Dermis microvascular lymphatic vessel endothelial cell (primary cell): Measurements from ENCODE around the gene PPARA. TPM values are rescaled to one million over a fixed set of nuclear protein-coding genes. Genes with fewer than 3 reads are reported as not detected.

Source experiments
- DNase-seq, 2 donors: peaks; one replicate each; pipeline versions ENCODE4 v3.0.0 to v3.0.0-alpha.2; 2010; ENCODE audit warnings: low read depth in 2 of 2
- total RNA-seq: library from RNA; depleted of rRNA; stranded (reverse); fragments of >200 nt; gene quantifications from 2 replicates; pipeline ENCODE4 v1.2.1, GENCODE V29; 2014

PPARA gene
- total RNA-seq, 1 donor from 2014 or later = 7.1 TPM

DNA sequence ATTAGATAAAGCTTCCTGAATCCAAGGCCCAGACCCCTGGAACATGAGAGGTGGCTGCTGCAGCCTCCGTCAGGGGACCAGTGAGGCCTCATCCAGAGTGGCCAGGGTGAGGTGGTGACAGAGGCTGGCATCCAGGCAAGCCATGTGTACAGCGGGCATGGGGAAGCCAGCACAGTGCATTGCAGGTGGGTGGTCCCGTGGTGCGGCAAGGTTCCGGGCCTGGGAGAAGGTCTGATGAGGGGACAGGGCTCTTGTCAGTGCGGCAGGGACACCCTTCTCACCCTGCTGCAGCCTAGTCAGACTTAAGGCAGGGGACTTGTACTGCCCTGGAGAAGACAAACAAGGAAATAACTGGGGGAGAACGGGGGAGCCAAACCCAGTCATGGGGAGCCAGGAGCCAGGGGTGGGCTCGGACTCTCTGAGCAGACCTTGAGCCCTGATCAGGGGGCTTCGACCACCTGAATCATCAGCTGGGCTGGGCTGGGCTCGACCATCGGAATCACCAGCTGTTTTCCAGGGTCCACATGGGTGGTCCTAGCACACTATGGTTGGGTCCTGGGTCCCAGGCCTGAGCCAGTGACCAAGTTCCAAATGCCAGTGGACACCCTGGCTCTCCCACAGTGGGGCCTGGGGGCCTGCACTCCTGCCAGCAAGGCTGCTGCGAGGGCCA, 122.6 kb downstream of the PPARA start:
- DNase-seq = no peak

DNA sequence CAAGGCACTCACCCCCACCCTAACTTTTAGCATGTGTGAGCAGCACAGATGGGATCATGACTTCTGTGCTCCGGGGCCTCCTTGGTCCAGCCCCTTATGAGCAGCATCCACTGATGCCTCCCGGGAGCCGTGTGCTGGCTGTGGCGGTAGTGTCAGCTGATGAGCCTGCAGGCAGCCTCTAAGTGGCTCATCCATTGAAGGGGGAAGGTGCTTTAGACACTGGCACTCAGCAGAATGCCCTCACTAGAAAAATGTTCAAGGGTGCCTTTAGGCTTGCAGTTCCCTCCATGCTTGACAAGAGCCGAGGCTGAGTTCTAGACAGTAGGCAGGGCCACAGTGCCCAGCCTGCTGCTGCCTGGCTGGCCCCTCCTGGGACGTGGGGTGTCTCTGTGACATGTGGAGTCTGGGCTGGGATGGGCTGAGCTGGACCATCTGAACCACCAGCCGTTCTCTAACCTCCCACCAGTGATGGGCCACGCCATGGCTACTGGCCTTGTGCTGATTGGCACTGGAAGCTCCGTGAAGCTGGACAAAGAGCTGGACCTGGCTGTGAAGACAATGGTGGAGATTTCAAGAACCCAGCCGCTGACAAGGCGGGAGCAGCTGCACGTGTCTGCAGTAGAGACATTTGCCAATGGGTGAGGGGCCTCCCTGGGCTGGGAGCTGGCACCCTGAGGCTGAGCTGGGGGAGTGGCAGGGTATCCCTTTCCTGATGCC, 123.3 kb downstream of the PPARA start:
- DNase-seq = no peak

DNA sequence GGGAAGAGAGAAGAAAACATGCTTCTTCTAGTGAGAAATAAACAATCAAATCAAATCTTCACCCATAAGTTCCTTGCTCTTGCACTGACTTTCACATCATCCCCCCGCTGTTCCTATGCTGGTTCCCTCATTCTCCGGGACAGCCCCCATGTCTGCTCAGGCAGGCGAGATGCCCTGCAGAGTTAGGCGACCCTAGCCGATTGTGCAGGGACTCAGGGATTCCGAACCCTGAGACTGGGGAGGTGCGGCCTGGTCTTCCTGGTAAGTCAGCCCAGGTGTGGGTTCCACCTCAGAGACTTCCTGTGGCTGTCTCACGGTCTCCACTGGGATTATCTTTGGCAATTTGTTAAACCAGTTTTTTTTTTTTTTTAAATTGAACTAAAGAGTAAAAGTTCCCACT, 124.1 kb downstream of the PPARA start:
- DNase-seq = no peak

DNA sequence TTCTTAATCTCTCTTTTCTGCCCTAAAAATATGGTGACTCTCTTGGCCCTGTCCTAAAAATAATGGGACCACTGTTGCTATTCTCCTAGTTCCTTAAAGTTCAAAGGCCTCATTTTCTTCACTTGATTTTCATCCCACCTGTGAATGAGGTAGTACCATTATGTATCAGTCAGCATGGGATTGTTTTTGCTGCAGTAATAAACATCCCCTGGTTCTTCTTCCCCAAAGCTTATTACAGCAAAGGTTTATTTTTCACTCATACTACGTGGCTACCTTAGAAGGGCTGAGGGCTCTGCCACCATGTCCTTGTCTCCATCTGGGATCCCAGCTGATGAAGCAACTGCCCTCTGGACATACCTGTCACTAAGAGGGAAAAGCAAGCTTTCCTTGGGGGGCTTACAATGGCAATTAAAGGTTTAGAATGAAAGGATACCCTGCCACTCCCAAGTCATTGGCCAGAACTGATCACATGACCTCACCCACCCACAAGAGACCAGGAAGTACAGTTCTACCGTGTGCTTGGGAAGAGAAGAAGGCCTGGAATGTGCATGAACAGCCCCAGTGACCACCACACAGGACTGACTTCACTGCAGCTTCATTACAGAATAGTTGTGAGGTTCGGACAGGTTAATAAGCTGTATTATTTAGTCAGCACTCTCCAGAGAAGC, 125.3 kb downstream of the PPARA start:
- no peak for DNase-seq

DNA sequence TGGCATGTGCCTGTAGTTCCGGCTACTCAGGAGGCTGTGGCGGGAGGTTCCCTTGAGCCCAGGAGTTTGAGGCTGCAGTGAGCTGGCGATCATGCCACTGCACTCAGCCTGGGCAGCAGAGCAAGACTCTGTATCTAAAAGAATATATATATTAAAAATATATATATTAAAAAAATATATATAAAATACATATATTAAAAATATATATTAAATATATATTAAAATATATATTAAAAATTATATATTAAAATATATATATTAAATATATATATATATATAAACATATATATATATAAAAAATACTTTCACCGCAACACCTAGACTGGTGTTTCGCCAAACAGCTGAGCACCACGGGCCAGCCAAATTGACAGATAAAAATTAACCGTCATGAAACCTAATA, 126.2 kb downstream of the PPARA start:
- DNase-seq = no peak

DNA sequence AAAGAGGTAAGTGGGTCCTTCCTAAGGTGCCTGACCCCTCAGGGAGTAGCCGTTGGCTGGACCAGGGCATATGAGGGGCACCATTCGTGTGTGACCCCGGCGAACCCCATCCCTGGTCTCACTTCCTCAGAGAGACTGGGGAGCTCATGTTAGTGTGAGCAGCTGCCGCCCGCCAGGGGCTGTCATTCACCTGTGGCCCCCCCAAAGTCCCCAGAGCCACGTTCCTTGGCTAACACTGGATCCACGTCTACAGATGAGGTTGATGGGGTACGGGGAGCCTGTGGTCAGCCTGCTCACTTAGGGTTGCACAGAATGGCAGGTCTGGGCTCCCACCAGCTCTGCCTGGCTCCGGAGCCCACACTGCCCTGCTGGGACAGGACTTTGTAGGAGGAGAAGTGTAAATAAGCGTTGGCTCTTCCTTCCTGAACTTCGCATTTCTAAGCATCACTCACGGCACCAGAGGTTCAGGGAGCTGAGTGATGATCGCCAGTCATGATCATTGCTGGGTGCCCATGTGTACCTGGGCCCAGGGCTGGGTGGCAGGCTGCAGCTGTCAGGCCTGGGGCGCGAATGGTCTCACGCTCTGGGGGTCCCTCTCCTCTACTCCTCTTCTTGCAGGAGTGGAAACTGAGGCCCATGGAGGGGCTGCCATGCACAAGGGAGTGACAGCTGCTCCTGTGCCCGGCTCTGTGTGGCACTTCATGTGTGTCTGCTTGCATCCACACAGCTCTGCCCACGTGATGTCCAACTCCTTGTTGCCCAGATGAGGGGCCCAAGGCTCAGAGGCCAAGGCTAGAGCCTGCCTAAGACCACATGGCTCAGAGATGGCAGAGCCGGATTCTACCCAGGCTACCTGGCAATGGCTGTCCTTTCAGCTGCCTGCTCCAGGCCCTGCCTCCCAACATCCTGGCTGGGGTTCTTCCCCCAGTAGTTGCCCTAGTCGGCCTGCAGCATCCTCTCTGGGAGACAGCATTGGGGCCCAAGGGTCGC, 128.6 kb downstream of the PPARA start:
- no peak for DNase-seq

DNA sequence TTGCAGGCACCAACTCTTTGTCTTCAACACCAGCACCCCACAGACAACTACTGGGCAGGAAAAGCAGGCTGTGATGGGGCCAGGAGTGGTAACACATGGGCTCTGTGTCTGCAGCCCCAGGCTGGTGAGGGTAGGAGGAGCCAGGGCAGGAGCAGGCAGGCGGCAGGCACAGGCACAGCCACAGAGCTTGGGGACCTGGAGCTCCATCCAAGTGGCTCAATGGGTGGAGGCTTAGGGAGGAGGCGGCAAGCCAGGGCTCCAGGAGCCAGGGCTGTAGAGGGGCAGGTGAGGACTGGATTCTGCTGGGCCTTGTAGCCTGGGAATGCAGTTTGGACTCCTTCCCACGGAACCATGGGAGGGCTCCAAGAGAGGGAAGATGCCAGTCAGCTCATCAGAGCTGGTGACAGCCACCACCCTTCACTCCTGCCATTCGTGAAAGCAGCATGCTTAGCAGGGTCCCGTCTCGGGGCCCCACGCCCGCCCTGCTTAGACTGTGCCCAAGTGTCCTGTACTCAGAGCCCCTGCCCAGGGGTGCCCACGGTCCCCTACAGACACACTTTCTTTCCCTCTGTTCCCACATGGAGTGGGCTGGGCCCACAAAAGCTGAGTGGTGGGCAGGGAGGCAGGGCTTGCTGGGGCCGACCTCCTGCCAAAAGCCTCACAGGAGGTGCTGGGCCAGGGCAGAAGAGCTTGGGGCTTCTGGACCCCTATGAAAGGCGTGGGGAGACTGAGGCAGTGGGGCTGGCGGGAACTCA, 129.9 kb downstream of the PPARA start:
- no peak for DNase-seq

DNA sequence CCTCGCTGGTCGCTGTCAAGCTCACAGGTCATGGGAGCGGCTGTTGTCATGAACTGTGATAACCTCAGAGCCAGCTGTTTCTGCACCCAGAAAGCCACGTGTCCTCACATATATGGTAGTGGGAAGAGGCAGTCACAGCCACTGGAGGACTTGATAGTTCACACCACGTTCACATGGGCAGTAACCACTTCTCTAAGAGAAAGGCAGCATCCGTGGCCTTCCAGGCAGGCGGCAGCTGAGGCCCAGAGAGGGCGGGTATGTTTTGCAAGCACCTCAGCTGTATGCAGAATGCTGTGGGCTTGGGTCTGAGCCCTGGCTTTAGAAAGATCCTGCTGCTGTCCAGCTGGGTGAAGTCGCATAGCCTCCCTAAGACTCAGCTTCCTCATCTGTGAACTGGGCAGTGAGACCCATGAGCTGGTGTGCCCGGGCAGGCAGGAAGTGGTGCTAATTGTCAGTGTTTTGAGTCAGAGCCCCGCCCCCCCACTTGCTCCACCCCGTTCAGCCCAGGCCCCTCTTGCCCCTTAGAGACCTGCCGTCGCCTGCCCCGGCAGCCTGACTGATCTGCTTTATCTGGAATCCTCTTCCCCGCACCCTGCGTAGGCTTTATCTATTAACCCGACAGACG, 130.8 kb downstream of the PPARA start:
- DNase-seq = no peak

DNA sequence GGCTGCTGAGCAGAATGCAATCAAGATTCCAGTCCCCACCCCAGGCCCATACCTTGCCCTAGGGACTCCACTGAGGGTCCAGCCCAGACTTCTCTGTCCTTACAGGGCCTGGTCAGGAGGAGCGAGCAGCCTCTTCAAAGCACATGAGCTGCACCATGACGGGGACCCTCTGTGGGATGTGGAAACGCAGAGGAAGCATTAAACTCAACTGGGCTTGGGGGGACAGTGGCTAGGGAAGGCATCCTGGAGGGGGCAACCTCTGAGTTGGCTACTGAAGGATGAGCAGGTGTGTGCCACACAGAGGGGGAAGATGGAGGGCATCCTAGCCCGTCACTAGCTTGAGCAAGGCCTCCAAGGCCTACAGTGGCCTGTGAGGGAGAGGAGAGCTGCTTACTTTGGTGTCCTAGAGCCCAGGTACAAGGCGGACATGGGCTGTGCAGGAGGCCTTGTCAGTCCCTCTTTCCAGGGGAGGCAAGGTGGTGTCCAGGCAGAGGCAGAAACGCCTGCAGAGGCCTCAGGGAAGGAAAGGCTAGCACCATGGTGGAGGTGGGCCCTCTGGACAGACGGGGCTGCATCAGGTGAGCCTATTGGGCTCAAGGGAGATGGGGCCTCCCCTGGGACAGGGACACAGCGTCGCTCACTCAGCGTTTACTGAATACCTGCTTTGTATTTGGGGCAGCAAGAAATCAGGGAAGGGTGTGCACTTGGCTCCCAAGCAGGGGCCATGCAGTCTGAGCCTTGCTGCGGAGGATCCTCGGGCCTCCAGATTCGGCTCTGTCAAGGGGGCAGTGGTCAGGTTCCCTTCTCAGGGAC, 131.7 kb downstream of the PPARA start:
- no peak for DNase-seq

DNA sequence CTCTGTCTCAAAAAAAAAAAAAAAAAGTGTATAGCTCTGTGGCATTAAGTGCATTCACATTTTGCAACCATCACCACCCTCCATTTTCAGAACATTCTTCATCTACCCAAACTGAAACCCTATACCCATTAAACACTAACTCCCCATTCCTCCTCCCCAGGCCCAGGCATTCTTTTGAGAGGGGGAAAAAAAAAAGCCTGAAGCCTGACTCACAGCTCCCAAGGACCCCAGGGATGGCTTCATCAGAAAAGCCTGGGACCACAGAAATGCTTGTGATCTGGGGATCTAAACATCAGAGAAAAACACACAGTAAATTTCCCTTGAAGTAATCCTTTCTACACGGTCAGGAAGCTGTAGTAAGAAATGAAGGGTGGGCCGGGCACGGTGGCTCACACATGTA, 135.7 kb downstream of the PPARA start:
- no peak for DNase-seq

DNA sequence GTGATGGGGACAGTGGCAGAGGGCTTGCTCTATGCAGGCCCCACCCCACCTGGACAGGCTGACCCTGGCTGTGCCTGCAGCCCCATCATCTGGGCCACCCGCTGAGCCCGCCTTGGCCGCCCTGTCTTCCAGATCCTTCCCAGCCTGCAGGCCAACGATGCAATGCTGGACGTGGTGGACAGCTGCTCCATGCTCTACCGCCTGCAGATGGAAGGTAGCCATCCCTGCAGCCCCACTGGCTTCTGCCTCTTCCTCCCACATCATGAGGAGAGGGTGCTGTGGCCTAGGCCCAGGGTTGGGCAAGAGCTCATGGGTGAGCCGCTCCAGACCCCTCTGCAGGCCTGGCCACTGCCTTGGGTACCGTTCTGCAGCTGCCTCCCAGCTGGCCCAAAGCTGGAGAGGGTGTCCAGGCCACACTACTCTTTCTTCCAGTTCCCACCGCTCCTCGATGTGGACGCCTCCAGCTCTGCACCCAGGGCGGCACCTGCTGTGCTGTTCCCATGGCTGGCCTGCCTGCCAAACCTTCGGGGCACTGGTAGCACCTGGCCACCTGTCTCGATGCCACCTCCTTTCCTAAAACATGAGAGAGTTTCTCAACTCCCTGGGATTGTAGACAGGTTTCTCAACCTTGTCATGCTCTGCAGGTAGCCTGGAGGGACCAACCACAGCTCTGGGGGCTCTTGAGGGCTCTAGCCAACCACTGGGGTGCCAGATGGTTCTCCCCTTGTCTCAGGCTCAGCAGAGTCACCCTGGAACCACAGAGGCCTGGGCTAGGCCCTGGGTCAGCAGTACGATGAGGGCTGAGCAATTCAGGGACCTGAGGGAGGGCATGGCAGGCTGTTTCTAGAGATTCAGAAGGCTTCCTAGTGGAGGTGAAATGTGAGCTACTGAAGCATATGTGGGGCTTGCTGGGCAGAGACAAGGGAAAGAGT, 136.9 kb downstream of the PPARA start:
- no peak for DNase-seq

DNA sequence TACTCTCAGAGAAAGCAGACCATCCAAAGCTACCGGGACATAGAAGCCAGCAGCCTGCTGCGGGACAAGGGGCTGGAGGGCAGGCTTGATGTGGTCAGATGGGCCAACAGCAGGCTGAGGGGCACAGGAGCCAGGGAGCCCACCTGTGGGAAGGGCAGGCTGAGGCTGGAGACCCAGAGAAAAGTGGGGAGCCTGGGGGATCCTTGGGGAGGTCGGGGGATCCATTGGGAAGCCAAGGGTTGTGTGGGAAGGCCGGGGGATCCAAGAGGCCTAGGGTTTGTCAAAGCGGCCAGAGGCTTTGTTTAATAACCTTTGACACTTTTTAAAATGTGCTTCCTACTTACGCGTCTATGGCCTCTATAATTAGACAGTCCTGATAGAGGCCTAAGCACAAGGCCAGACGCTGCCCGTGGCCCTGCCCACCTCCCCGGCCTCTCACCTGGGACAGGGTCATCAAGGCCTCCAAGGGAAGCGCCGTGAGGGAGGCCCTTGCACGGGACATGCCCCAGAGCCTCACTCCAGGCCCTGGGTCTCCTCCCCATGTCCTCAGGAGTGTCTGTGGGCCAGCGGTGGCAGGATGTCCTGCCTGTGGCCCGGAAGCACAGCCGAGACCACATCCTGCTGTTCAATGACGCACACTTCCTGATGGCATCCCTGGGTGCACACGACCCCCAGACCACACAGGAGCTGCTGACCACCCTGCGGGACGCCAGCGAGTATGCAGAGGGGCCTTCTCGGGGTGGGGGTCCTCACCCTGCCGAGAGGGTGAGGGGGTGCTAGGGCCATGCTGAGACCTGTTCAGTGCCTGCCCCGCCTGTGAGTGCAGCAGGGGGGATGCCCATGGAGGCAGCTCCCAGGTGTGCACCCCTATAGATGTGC, 137.8 kb downstream of the PPARA start:
- DNase-seq = peak; percentile 40 to 55

DNA sequence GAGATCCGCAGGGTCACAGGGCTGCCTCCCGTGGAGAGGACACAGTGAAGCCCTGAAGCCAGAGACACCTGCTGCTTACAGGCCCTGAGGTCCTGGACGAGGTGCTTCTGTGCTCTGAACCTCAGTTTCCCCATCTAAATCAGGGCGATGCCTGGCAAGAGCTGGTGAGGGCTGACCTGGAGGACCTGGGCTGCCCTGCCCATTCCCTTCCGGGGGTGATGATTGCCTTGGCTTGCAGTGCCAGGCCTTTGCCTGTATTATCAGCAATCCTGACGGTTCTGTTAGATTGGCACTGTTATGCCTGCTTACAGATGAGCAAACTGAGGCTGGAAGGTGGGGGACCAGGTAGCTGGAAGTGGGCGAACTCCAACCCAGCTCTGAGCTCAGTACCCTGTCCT, 138.5 kb downstream of the PPARA start:
- no peak for DNase-seq

DNA sequence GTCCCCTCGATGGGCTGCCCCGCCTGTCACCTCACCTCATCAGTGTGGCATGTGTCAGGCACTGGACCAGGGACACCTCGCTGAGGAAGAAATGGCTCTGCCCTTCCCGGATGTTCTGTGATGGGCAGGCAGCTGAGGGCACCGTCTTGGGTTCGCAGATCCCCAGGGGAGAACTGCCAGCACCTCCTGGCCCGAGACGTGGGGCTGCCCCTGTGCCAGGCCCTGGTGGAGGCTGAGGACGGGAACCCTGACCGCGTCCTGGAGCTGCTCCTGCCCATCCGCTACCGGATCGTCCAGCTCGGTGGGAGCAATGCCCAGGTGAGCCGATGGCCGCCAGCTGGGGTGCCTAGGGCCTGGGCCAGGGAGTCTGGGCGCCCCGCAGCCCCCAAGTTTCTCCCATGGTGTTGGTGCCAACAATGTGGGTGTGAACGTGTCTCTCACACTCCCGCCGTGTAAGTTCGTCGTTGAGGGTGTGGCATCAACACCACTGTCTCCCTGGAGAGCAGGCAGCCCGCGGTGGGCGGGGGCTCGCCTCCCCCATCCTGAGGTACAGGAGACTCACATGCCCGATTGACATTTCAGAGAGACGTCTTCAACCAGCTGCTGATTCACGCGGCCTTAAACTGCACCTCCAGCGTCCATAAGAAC, 139.0 kb downstream of the PPARA start:
- no peak for DNase-seq

DNA sequence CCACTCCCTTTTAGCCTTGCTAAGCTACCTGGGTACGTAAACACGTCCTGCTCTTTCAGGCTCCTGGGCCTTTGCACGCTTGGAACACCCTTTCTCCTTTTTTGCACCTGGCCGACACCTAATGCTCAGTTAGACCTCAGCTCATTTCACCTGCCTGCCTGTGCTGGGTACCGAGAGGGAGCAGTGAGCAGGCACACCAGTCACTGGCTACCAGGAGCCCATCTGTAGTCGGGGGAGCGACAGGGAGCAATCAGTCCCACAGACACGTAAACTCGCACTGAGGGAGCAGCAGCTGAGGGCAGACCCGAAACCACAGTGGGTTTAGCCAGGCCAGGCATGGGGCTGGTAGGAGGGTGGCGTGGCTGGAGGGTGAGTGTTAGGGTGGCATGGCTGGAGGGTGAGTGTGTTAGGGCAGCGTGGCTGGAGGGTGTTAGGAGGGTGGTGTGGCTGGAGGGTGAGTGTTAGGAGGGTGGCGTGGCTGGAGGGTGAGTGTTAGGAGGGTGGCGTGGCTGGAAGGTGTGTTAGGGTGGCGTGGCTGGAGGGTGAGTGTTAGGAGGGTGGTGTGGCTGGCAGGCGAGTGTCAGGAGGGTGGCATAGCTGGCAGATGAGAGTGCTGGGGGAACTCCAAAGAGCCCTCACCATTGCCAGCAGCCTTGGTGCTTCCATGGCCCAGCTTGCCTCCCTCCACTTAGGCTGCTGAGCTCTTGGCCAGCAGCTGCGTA, 140.0 kb downstream of the PPARA start:
- no peak for DNase-seq
